Measurements from ENCODE around the gene TNNT1. TPM values are rescaled to one million over a fixed set of nuclear protein-coding genes. Genes with fewer than 3 reads are reported as not detected.

The TNNT1 gene
- polyA plus RNA-seq, 1 donor from 2014 or later = 6.2 TPM

GRCh38 chr19:55178781-55179599 is 30.0 kb upstream of the TNNT1 start:
- Histone ChIP-seq H3K9me3 (ENCODE audit: low read length) (no peaks in the 10 kb centered on the region), H3K9ac (ENCODE audit: low read length) (peak overlapping the region; percentile 99), H2AFZ (ENCODE audit: low read depth, low read length) (peak overlapping the region; percentile 66), H3K4me3 (ENCODE audit: low read length) (peak overlapping the region; percentile 78), H3K9me2 (ENCODE audit: insufficient read depth, low read length) (no peaks in the 10 kb centered on the region), H3F3A (ENCODE audit: insufficient read depth, low read length, poor library complexity, severe bottlenecking) (no peaks in the 10 kb centered on the region), H3K27me3 (ENCODE audit: insufficient read depth, low read depth, low read length) (peaks cover 27% of the 10 kb centered on the region), H3K27ac (ENCODE audit: low read length) (peak overlapping the region; percentile 98), H4K20me1 (ENCODE audit: insufficient read depth) (no peaks in the 10 kb centered on the region), H3K36me3 (ENCODE audit: insufficient read depth, low read length) (peaks cover 7% of the 10 kb centered on the region), H3K4me2 (ENCODE audit: low read length) (peak overlapping the region; percentile 69), H3K79me2 (replicated peaks; ENCODE audit: insufficient read depth, low read length) (peaks cover 4% of the 10 kb centered on the region)
- TF ChIP-seq RAD21 (conservative IDR thresholded peaks at IDR 0.05) = no peak
- peak; percentile 85 for TF ChIP-seq POLR2AphosphoS5 (IDR thresholded peaks at IDR 0.05)
- no peak for TF ChIP-seq EZH2 (IDR thresholded peaks at IDR 0.05; ENCODE audit: borderline replicate concordance, insufficient read depth, low read length, poor library complexity, severe bottlenecking)
- TF ChIP-seq MXI1 (conservative IDR thresholded peaks at IDR 0.05; ENCODE audit: poor library complexity, severe bottlenecking) = peak; percentile 98
- TF ChIP-seq, protein P1, sequence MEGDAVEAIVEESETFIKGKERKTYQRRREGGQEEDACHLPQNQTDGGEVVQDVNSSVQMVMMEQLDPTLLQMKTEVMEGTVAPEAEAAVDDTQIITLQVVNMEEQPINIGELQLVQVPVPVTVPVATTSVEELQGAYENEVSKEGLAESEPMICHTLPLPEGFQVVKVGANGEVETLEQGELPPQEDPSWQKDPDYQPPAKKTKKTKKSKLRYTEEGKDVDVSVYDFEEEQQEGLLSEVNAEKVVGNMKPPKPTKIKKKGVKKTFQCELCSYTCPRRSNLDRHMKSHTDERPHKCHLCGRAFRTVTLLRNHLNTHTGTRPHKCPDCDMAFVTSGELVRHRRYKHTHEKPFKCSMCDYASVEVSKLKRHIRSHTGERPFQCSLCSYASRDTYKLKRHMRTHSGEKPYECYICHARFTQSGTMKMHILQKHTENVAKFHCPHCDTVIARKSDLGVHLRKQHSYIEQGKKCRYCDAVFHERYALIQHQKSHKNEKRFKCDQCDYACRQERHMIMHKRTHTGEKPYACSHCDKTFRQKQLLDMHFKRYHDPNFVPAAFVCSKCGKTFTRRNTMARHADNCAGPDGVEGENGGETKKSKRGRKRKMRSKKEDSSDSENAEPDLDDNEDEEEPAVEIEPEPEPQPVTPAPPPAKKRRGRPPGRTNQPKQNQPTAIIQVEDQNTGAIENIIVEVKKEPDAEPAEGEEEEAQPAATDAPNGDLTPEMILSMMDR (IDR thresholded peaks at IDR 0.05; ENCODE audit: poor library complexity, severe bottlenecking) = no peak
- peak; percentile 71 for TF ChIP-seq EP300 (conservative IDR thresholded peaks at IDR 0.05; ENCODE audit: poor library complexity, severe bottlenecking)
- TF ChIP-seq, protein P2, sequence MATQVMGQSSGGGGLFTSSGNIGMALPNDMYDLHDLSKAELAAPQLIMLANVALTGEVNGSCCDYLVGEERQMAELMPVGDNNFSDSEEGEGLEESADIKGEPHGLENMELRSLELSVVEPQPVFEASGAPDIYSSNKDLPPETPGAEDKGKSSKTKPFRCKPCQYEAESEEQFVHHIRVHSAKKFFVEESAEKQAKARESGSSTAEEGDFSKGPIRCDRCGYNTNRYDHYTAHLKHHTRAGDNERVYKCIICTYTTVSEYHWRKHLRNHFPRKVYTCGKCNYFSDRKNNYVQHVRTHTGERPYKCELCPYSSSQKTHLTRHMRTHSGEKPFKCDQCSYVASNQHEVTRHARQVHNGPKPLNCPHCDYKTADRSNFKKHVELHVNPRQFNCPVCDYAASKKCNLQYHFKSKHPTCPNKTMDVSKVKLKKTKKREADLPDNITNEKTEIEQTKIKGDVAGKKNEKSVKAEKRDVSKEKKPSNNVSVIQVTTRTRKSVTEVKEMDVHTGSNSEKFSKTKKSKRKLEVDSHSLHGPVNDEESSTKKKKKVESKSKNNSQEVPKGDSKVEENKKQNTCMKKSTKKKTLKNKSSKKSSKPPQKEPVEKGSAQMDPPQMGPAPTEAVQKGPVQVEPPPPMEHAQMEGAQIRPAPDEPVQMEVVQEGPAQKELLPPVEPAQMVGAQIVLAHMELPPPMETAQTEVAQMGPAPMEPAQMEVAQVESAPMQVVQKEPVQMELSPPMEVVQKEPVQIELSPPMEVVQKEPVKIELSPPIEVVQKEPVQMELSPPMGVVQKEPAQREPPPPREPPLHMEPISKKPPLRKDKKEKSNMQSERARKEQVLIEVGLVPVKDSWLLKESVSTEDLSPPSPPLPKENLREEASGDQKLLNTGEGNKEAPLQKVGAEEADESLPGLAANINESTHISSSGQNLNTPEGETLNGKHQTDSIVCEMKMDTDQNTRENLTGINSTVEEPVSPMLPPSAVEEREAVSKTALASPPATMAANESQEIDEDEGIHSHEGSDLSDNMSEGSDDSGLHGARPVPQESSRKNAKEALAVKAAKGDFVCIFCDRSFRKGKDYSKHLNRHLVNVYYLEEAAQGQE (IDR thresholded peaks at IDR 0.05; ENCODE audit: borderline replicate concordance) = peak; percentile 34
- TF ChIP-seq TAF1 (IDR thresholded peaks at IDR 0.05; ENCODE audit: low read depth) = peak; percentile 38
- TF ChIP-seq SMC3 (conservative IDR thresholded peaks at IDR 0.05; ENCODE audit: poor library complexity) = peak; percentile 53

GRCh38 chr19:55176076-55176475 is 27.1 kb upstream of the TNNT1 start:
- Histone ChIP-seq H2AFZ (ENCODE audit: low read depth, low read length) (no peak overlapping the region), H3K4me2 (ENCODE audit: low read length) (no peak overlapping the region), H3K27ac (ENCODE audit: low read length) (no peak overlapping the region), H3K36me3 (ENCODE audit: insufficient read depth, low read length) (peaks cover 7% of the 10 kb centered on the region), H4K20me1 (ENCODE audit: insufficient read depth) (peaks cover 4% of the 10 kb centered on the region), H3K9ac (ENCODE audit: low read length) (no peak overlapping the region), H3K4me3 (ENCODE audit: low read length) (no peak overlapping the region), H3K9me3 (ENCODE audit: low read length) (no peaks in the 10 kb centered on the region), H3K79me2 (replicated peaks; ENCODE audit: insufficient read depth, low read length) (peaks cover 4% of the 10 kb centered on the region), H3K9me2 (ENCODE audit: insufficient read depth, low read length) (no peaks in the 10 kb centered on the region), H3K27me3 (ENCODE audit: insufficient read depth, low read depth, low read length) (peaks cover 26% of the 10 kb centered on the region), H3F3A (ENCODE audit: insufficient read depth, low read length, poor library complexity, severe bottlenecking) (no peaks in the 10 kb centered on the region)
- TF ChIP-seq EZH2 (IDR thresholded peaks at IDR 0.05; ENCODE audit: borderline replicate concordance, insufficient read depth, low read length, poor library complexity, severe bottlenecking) = no peak
- no peak for TF ChIP-seq MXI1 (conservative IDR thresholded peaks at IDR 0.05; ENCODE audit: poor library complexity, severe bottlenecking)
- TF ChIP-seq RAD21 (conservative IDR thresholded peaks at IDR 0.05) = no peak
- TF ChIP-seq, protein P2 (IDR thresholded peaks at IDR 0.05; ENCODE audit: borderline replicate concordance) = no peak
- TF ChIP-seq, protein P1 (IDR thresholded peaks at IDR 0.05; ENCODE audit: poor library complexity, severe bottlenecking) = no peak
- no peak for TF ChIP-seq SMC3 (conservative IDR thresholded peaks at IDR 0.05; ENCODE audit: poor library complexity)
- no peak for TF ChIP-seq POLR2AphosphoS5 (IDR thresholded peaks at IDR 0.05)
- TF ChIP-seq EP300 (conservative IDR thresholded peaks at IDR 0.05; ENCODE audit: poor library complexity, severe bottlenecking) = no peak
- no peak for TF ChIP-seq TAF1 (IDR thresholded peaks at IDR 0.05; ENCODE audit: low read depth)

Measured in neural cell (in vitro differentiated cells).